DND-41 (cell line): ENCODE results near the gene ZMYM3.

Experiments
- EZH2 ChIP-seq: IDR thresholded peaks from 3 replicates; pipeline ENCODE4 v1.6.1; 2012; ENCODE audit warnings: borderline replicate concordance, low read depth, mild to moderate bottlenecking, moderate library complexity, low read length, inconsistent platforms; ENCODE audit not compliant: severe bottlenecking
- TF ChIP-seq, protein P1 (sequence below): IDR thresholded peaks from 2 replicates; pipeline ENCODE4 v1.5.1; 2012; ENCODE audit warnings: borderline replicate concordance, low read length, moderate library complexity, mild to moderate bottlenecking; ENCODE audit not compliant: poor library complexity, severe bottlenecking; ENCODE audit errors: extremely low read depth

DNA sequence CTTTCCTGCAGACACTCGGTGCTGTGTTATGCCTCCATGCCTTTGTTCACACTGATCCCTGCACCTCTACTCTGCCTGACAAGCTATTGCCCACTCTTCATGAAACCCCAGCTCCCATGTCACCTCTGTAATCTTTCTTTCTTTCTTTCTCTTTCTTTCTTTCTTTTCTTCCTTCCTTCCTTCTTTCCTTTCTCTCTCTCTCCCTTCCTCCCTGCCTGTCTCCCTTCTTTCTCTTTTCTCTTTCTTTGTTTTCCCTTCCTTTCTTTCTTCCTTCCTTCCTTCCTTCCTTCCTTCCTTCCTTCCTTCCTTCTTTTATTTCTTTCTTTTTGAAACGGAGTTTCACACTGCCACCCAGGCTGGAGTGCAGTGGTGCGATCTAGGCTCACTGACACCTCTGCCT, 18.5 kb downstream of the ZMYM3 start:
- TF ChIP-seq, protein P1, sequence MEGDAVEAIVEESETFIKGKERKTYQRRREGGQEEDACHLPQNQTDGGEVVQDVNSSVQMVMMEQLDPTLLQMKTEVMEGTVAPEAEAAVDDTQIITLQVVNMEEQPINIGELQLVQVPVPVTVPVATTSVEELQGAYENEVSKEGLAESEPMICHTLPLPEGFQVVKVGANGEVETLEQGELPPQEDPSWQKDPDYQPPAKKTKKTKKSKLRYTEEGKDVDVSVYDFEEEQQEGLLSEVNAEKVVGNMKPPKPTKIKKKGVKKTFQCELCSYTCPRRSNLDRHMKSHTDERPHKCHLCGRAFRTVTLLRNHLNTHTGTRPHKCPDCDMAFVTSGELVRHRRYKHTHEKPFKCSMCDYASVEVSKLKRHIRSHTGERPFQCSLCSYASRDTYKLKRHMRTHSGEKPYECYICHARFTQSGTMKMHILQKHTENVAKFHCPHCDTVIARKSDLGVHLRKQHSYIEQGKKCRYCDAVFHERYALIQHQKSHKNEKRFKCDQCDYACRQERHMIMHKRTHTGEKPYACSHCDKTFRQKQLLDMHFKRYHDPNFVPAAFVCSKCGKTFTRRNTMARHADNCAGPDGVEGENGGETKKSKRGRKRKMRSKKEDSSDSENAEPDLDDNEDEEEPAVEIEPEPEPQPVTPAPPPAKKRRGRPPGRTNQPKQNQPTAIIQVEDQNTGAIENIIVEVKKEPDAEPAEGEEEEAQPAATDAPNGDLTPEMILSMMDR, result no peak
- no peak for TF ChIP-seq EZH2
